ENCODE measurements around the gene POU2F2. TPM values are rescaled to one million over a fixed set of nuclear protein-coding genes. Genes with fewer than 3 reads are reported as not detected.

POU2F2 gene
- total and polyA plus RNA-seq, 9 of the 15 experiments (the other 6 are each of a cell fraction or from before 2014, with no cell fraction given): 0.03 to 0.68 (median 0.14) TPM

GRCh38 chr19:42140125-42140754 is 8.0 kb upstream of the POU2F2 start (continued):
- TF ChIP-seq ZNF263 (CRISPR knock-in tag; IDR thresholded peaks at IDR 0.05; ENCODE audit: borderline replicate concordance): no peak; the same call in 1 of the 2 replicates
- TF ChIP-seq NR2C2 (CRISPR knock-in tag; IDR thresholded peaks at IDR 0.05): peak; percentile 40; the same call in 1 of the 2 replicates
- TF ChIP-seq NR2C2 (tag; IDR thresholded peaks at IDR 0.05): no peak
- TF ChIP-seq KDM5B (IDR thresholded peaks at IDR 0.05; ENCODE audit: insufficient replicate concordance, low read depth, low read length): no peak
- TF ChIP-seq PKNOX1 (IDR thresholded peaks at IDR 0.05): no peak
- no peak; the same call in 1 of the 2 replicates for TF ChIP-seq STAG1 (CRISPR knock-in tag; IDR thresholded peaks at IDR 0.05; ENCODE audit: borderline replicate concordance)
- no peak for TF ChIP-seq ZNF584 (CRISPR knock-in tag; IDR thresholded peaks at IDR 0.05; ENCODE audit: low read depth)
- TF ChIP-seq PURB (CRISPR knock-in tag; IDR thresholded peaks at IDR 0.05; ENCODE audit: low read depth): no peak
- no peak for TF ChIP-seq KDM2B (CRISPR knock-in tag; IDR thresholded peaks at IDR 0.05)
- TF ChIP-seq JUND (IDR thresholded peaks at IDR 0.05; ENCODE audit: borderline replicate concordance, low read depth, low read length): no peak
- no peak; the same call in 2 of the 3 replicates for TF ChIP-seq JUND (tag; IDR thresholded peaks at IDR 0.05; ENCODE audit: borderline replicate concordance, low read depth, low read length)
- TF ChIP-seq RBM22 (IDR thresholded peaks at IDR 0.05; ENCODE audit: low read depth, low read length, poor library complexity, severe bottlenecking): no peak
- TF ChIP-seq SPI1 (IDR thresholded peaks at IDR 0.05; ENCODE audit: borderline replicate concordance, low read depth, low read length): peak; percentile 88
- no peak for TF ChIP-seq ZNF79 (CRISPR knock-in tag; IDR thresholded peaks at IDR 0.05; ENCODE audit: low read depth)
- TF ChIP-seq U2AF1 (optimal IDR thresholded peaks at IDR 0.05; ENCODE audit: low read depth, low read length): no peak
- TF ChIP-seq ZNF232 (CRISPR knock-in tag; IDR thresholded peaks at IDR 0.05): peak; percentile 88
- TF ChIP-seq ZBTB8A (IDR thresholded peaks at IDR 0.05; ENCODE audit: partially characterized antibody): no peak
- TF ChIP-seq DMBX1 (CRISPR knock-in tag; IDR thresholded peaks at IDR 0.05; ENCODE audit: borderline replicate concordance): peak; percentile 67; the same call in 1 of the 2 replicates
- no peak for TF ChIP-seq ID3 (CRISPR knock-in tag; IDR thresholded peaks at IDR 0.05)
- no peak for TF ChIP-seq ID3 (tag; IDR thresholded peaks at IDR 0.05)
- no peak for TF ChIP-seq ZNF75A (CRISPR knock-in tag; IDR thresholded peaks at IDR 0.05)
- no peak for TF ChIP-seq ZNF140 (CRISPR knock-in tag; IDR thresholded peaks at IDR 0.05)
- no peak for TF ChIP-seq HNRNPK (IDR thresholded peaks at IDR 0.05; ENCODE audit: low read depth, low read length, poor library complexity, severe bottlenecking)
- peak; percentile 95 for TF ChIP-seq MIER1 (IDR thresholded peaks at IDR 0.05; ENCODE audit: low read depth)
- peak; percentile 57; the same call in 1 of the 2 replicates for TF ChIP-seq ZNF644 (tag; IDR thresholded peaks at IDR 0.05; ENCODE audit: low read depth)
- TF ChIP-seq ZNF511 (CRISPR knock-in tag; IDR thresholded peaks at IDR 0.05): peak; percentile 93
- TF ChIP-seq ZC3H11A (IDR thresholded peaks at IDR 0.05; ENCODE audit: low read depth, low read length): no peak

Data from K562 (cell line).